Measurements from ENCODE around the gene TBC1D17. TPM values are rescaled to one million over a fixed set of nuclear protein-coding genes. Genes with fewer than 3 reads are reported as not detected.

Gene TBC1D17
- 2.1 and 3.1 TPM in 2 replicates for total RNA-seq

GRCh38 chr19:49877020-49877878 is at the start of gene TBC1D17, which contains the start of gene AKT1S1:
TBC1D17 (plus strand) TSS chr19:49877702; CDS start chr19:49877724, 22 bp downstream.
AKT1S1 (minus strand) TSS chr19:49877355; CDS start chr19:49873295, 4,060 bp downstream.
- FAIRE-seq (peak; percentile 99), DNase-seq (ENCODE audit: low read depth) (peak; percentile 99)
- H3K4me3 ChIP-seq (ENCODE audit: low read depth, low read length): peak within 1 kb of the TSS; percentile 93
- no peaks in the 10 kb centered on the region for H3K27me3 ChIP-seq (ENCODE audit: control insufficient read depth, insufficient read depth, low read length)
- TF ChIP-seq CTCF (IDR thresholded peaks at IDR 0.05; ENCODE audit: insufficient read depth, low read length, severe bottlenecking): no peak
- H3K36me3 ChIP-seq (ENCODE audit: control insufficient read depth, insufficient read depth, low read length): peaks cover 22% of the 10 kb centered on the region

GRCh38 chr19:49829200-49829599 is 48.3 kb upstream of the TBC1D17 start:
- TF ChIP-seq CTCF (IDR thresholded peaks at IDR 0.05; ENCODE audit: insufficient read depth, low read length, severe bottlenecking): no peak
- Histone ChIP-seq H3K27me3 (ENCODE audit: control insufficient read depth, insufficient read depth, low read length) (no peaks in the 10 kb centered on the region), H3K4me3 (ENCODE audit: low read depth, low read length) (no peak overlapping the region), H3K36me3 (ENCODE audit: control insufficient read depth, insufficient read depth, low read length) (peaks cover 26% of the 10 kb centered on the region)
- no peak for DNase-seq (ENCODE audit: low read depth)
- FAIRE-seq: no peak

GRCh38 chr19:49829721-49830120 is 47.8 kb upstream of the TBC1D17 start:
- DNase-seq (ENCODE audit: low read depth) (no peak), FAIRE-seq (no peak)
- no peaks in the 10 kb centered on the region for H3K27me3 ChIP-seq (ENCODE audit: control insufficient read depth, insufficient read depth, low read length)
- H3K36me3 ChIP-seq (ENCODE audit: control insufficient read depth, insufficient read depth, low read length): peaks cover 28% of the 10 kb centered on the region
- H3K4me3 ChIP-seq (ENCODE audit: low read depth, low read length): no peak overlapping the region
- no peak for TF ChIP-seq CTCF (IDR thresholded peaks at IDR 0.05; ENCODE audit: insufficient read depth, low read length, severe bottlenecking)

- no peak for TF ChIP-seq CTCF (IDR thresholded peaks at IDR 0.05; ENCODE audit: insufficient read depth, low read length, severe bottlenecking)
- no peak for FAIRE-seq
- H3K4me3 ChIP-seq (ENCODE audit: low read depth, low read length): no peak overlapping the region
- no peak for DNase-seq (ENCODE audit: low read depth)
- no peaks in the 10 kb centered on the region for H3K27me3 ChIP-seq (ENCODE audit: control insufficient read depth, insufficient read depth, low read length)
- peaks cover 31% of the 10 kb centered on the region for H3K36me3 ChIP-seq (ENCODE audit: control insufficient read depth, insufficient read depth, low read length)
Measured at GRCh38 chr19:49830766-49831165, 46.7 kb upstream of the TBC1D17 start.

- no peak overlapping the region for H3K4me3 ChIP-seq (ENCODE audit: low read depth, low read length)
- no peak for FAIRE-seq
- H3K27me3 ChIP-seq (ENCODE audit: control insufficient read depth, insufficient read depth, low read length): no peaks in the 10 kb centered on the region
- no peak for DNase-seq (ENCODE audit: low read depth)
- no peak for TF ChIP-seq CTCF (IDR thresholded peaks at IDR 0.05; ENCODE audit: insufficient read depth, low read length, severe bottlenecking)
- H3K36me3 ChIP-seq (ENCODE audit: control insufficient read depth, insufficient read depth, low read length): peaks cover 33% of the 10 kb centered on the region
Measured at GRCh38 chr19:49831592-49831991, 45.9 kb upstream of the TBC1D17 start.
